H1 (cell line): Measurements from ENCODE around the gene PTPRC. TPM values are rescaled to one million over a fixed set of nuclear protein-coding genes. Genes with fewer than 3 reads are reported as not detected.

Experiments
- CTCF ChIA-PET: fragments of 300-600 bp; sonication (Branson Sonifier 250); formaldehyde crosslinking; loops from one replicate; lab custom pipeline; 2021; ENCODE audit not compliant: partially characterized antibody; lab: Charles Lee
- POLR2A ChIA-PET: fragments of 300-600 bp; sonication (Branson Sonifier 250); formaldehyde crosslinking; loops from one replicate; lab custom pipeline; 2021; ENCODE audit warnings: inconsistent platforms; ENCODE audit not compliant: partially characterized antibody; lab: Charles Lee
- DNase-seq, 2 experiments: peaks; one replicate each; pipeline versions ENCODE4 v3.0.0 to v3.0.0-alpha.2; 2010 to 2022; ENCODE audit warnings: low spot score in 2 of 2, low read depth in 1 of 2, mixed read lengths in 1 of 2
- FAIRE-seq: peaks from 2 replicates; lab custom pipeline; 2011; peaks lifted over from hg19 to GRCh38; lab: Jason Lieb, UNC
- H2AFZ ChIP-seq: 2 replicates; pipeline ENCODE4 v1.8.1; 2012; ENCODE audit warnings: low read length, inconsistent platforms
- H2AK5ac ChIP-seq: 2 replicates; pipeline ENCODE4 v1.6.1; 2013; ENCODE audit warnings: low read depth, low read length
- H2BK120ac ChIP-seq: replicated peaks from 2 replicates; pipeline ENCODE3; 2013; ENCODE audit warnings: low read depth, low read length, inconsistent platforms
- H2BK12ac ChIP-seq: 2 replicates; pipeline ENCODE4 v1.6.1; 2013; ENCODE audit warnings: low read depth, low read length
- H2BK15ac ChIP-seq: 2 replicates; pipeline ENCODE4 v1.6.1; 2013; ENCODE audit warnings: low read length
- H2BK20ac ChIP-seq: 2 replicates; pipeline ENCODE4 v1.6.1; 2013; ENCODE audit warnings: low read length
- H2BK5ac ChIP-seq: 2 replicates; pipeline ENCODE4 v1.6.1; 2013; ENCODE audit warnings: low read depth, low read length
- H3K14ac ChIP-seq: 2 replicates; pipeline ENCODE4 v1.6.1; 2013; ENCODE audit warnings: inconsistent platforms; ENCODE audit not compliant: insufficient read length
- H3K18ac ChIP-seq: 2 replicates; pipeline ENCODE4 v1.6.1; 2013; ENCODE audit warnings: low read length; ENCODE audit errors: extremely low read depth
- H3K23ac ChIP-seq: 2 replicates; pipeline ENCODE4 v1.6.1; 2013; ENCODE audit warnings: inconsistent platforms; ENCODE audit not compliant: insufficient read length
- H3K23me2 ChIP-seq: 2 replicates; pipeline ENCODE4 v1.6.1; 2013; ENCODE audit warnings: low read depth, low read length
- H3K27ac ChIP-seq: 2 replicates; pipeline ENCODE4 v1.6.1; 2011; ENCODE audit warnings: low read depth, low read length, inconsistent platforms
- H3K27me3 ChIP-seq, 4 experiments: replicated peaks in 1 of 4; 1 replicate in 1 of 4; 2 replicates in 3 of 4; pipeline versions ENCODE4 v1.6.1 to v1.8.1; 2011 to 2013; ENCODE audit warnings: low read length in 3 of 4, mild to moderate bottlenecking in 3 of 4, inconsistent platforms in 2 of 4, mixed read lengths in 2 of 4, moderate library complexity in 1 of 4; ENCODE audit not compliant: control insufficient read depth in 3 of 4, insufficient read depth in 3 of 4; ENCODE audit errors: extremely low read depth in 1 of 4
- H3K36me3 ChIP-seq, 4 experiments: 2 replicates each; pipeline versions ENCODE4 v1.6.1 to v1.8.1; 2011 to 2013; ENCODE audit warnings: mild to moderate bottlenecking in 4 of 4, low read length in 3 of 4, moderate library complexity in 2 of 4, control low read depth in 1 of 4, inconsistent platforms in 1 of 4; ENCODE audit not compliant: insufficient read depth in 4 of 4, control insufficient read depth in 2 of 4
- H3K4ac ChIP-seq: replicated peaks from 2 replicates; pipeline ENCODE3; 2013; ENCODE audit warnings: low read length, low read depth, mixed read lengths, inconsistent platforms; ENCODE audit not compliant: insufficient read length
- H3K4me1 ChIP-seq, 4 experiments: replicated peaks in 1 of 4; 1 replicate in 1 of 4; 2 replicates in 3 of 4; pipeline versions ENCODE4 v1.6.1 to v1.8.1; 2011 to 2013; ENCODE audit warnings: low read length in 3 of 4, inconsistent platforms in 2 of 4, mixed read lengths in 1 of 4; ENCODE audit not compliant: insufficient read depth in 4 of 4, control insufficient read depth in 3 of 4
- H3K4me2 ChIP-seq, 2 experiments: 2 replicates each; pipeline versions ENCODE4 v1.6.1 to v1.8.1; 2011 to 2013; ENCODE audit warnings: low read depth in 2 of 2, low read length in 2 of 2, control low read depth in 1 of 2, inconsistent platforms in 1 of 2, mild to moderate bottlenecking in 1 of 2; ENCODE audit not compliant: insufficient read depth in 1 of 2
- H3K4me3 ChIP-seq, 4 experiments: fragments of 200-600, 300-600 bp in 1 of 4; sonication (generic), shearing (Covaris generic), sonication (Bioruptor Twin) in 1 of 4; 2 replicates each; pipeline versions ENCODE4 v1.5.1 to v1.8.1; 2011 to 2016; ENCODE audit warnings: low read length in 4 of 4, low read depth in 3 of 4, control low read depth in 2 of 4, inconsistent platforms in 2 of 4, mild to moderate bottlenecking in 2 of 4, mixed read lengths in 1 of 4, moderate library complexity in 1 of 4; ENCODE audit not compliant: insufficient read depth in 2 of 4; ENCODE audit errors: extremely low read depth in 1 of 4
- H3K56ac ChIP-seq: replicated peaks from 2 replicates; pipeline ENCODE3; 2013; ENCODE audit warnings: low read depth, mild to moderate bottlenecking, mixed read lengths, low read length, inconsistent platforms; ENCODE audit not compliant: insufficient read length
- H3K79me1 ChIP-seq: 2 replicates; pipeline ENCODE4 v1.6.1; 2013; ENCODE audit warnings: low read depth, low read length, control low read depth
- H3K79me2 ChIP-seq, 2 experiments: 2 replicates each; pipeline versions ENCODE4 v1.6.1 to v1.8.1; 2012 to 2013; ENCODE audit warnings: low read length in 2 of 2, mild to moderate bottlenecking in 2 of 2, inconsistent platforms in 1 of 2; ENCODE audit not compliant: insufficient read depth in 2 of 2, control insufficient read depth in 1 of 2
- H3K9ac ChIP-seq, 4 experiments: replicated peaks in 1 of 4; 1 replicate in 1 of 4; 2 replicates in 3 of 4; pipeline versions ENCODE4 v1.6.1 to v1.8.1; 2011 to 2013; ENCODE audit warnings: low read depth in 3 of 4, low read length in 3 of 4, control low read depth in 2 of 4, mild to moderate bottlenecking in 2 of 4, moderate library complexity in 2 of 4, inconsistent platforms in 1 of 4; ENCODE audit errors: extremely low read depth in 1 of 4
- H3K9me3 ChIP-seq, 2 experiments: 2 replicates each; pipeline versions ENCODE4 v1.6.1 to v1.8.1; 2012 to 2013; ENCODE audit warnings: mild to moderate bottlenecking in 2 of 2, moderate library complexity in 2 of 2, control low read depth in 1 of 2, inconsistent platforms in 1 of 2, low read depth in 1 of 2, low read length in 1 of 2, mixed read lengths in 1 of 2; ENCODE audit not compliant: insufficient read depth in 2 of 2
- H4K20me1 ChIP-seq, 2 experiments: replicated peaks in 1 of 2; 2 replicates each; pipeline versions ENCODE3 to v1.8.1; 2011 to 2013; ENCODE audit warnings: inconsistent platforms in 2 of 2, low read length in 2 of 2, mild to moderate bottlenecking in 1 of 2; ENCODE audit not compliant: insufficient read depth in 2 of 2, control insufficient read depth in 1 of 2
- H4K5ac ChIP-seq: 2 replicates; pipeline ENCODE4 v1.6.1; 2013; ENCODE audit warnings: low read length, low read depth, mixed read lengths, inconsistent platforms; ENCODE audit not compliant: insufficient read length
- H4K8ac ChIP-seq: 2 replicates; pipeline ENCODE4 v1.8.0; 2013; ENCODE audit warnings: mild to moderate bottlenecking, moderate library complexity, low read length, inconsistent platforms; ENCODE audit not compliant: insufficient read depth; ENCODE audit errors: extremely low read depth
- H4K91ac ChIP-seq: replicated peaks from 2 replicates; pipeline ENCODE3; 2013; ENCODE audit warnings: low read length, mixed read lengths, inconsistent platforms; ENCODE audit not compliant: insufficient read length
- MAX ChIP-seq: IDR thresholded peaks from 2 replicates; pipeline ENCODE4 v1.6.1; 2012; ENCODE audit warnings: inconsistent platforms
- RBBP5 ChIP-seq: IDR thresholded peaks from 2 replicates; pipeline ENCODE4 v1.7.1; 2012; ENCODE audit warnings: low read depth, mild to moderate bottlenecking, inconsistent platforms, low read length, moderate library complexity, borderline replicate concordance
- TAF7 ChIP-seq: optimal IDR thresholded peaks from 2 replicates; pipeline ENCODE3; 2011; ENCODE audit warnings: low read depth, mild to moderate bottlenecking, inconsistent platforms, low read length, moderate library complexity, borderline replicate concordance
- WGBS, 2 experiments: shearing (Covaris generic) in 1 of 2; methylation state at CpG; one replicate each; pipeline versions ENCODE4 v1.1.6 to v1.1.7; 2013 to 2015; ENCODE audit warnings: low lambda C conversion rate in 2 of 2, mixed read lengths in 2 of 2, inconsistent platforms in 1 of 2, low coverage in 1 of 2, missing lambda C conversion rate in 1 of 2; ENCODE audit not compliant: insufficient replicate concordance in 2 of 2, insufficient coverage in 1 of 2, insufficient read length in 1 of 2; ENCODE audit errors: extremely low coverage in 1 of 2, missing lambda C conversion rate in 1 of 2; 5-methylcytosine and 5-hydroxymethylcytosine counted together
- polyA plus RNA-seq, 7 experiments: library from polyadenylated mRNA; depleted of rRNA in 3 of 7; stranded (reverse) in 5 of 7; unstranded in 2 of 7; fragments of >200 nt in 5 of 7; fragments of 200-250 nt in 2 of 7; gene quantifications; 1 replicate in 5 of 7; 2 replicates in 1 of 7; 4 replicates in 1 of 7; pipeline versions ENCODE4 v1.2.1 to v1.2.3, GENCODE V29; 2011 to 2013; ENCODE audit warnings: missing spikeins in 2 of 7, mixed read lengths in 2 of 7
- total RNA-seq: library from RNA; stranded (reverse); fragmentation: NEBNext Ultra II Directional; extraction: Animal tissue kit (Norgen Biotek cat#: 25700); gene quantifications from 2 replicates; pipeline ENCODE4 v1.2.1, GENCODE V29; 2021

PTPRC gene
- total and polyA plus RNA-seq, 2 of the 8 experiments (the other 6 are each of a cell fraction or from before 2014, with no cell fraction given): 0.05 TPM; not detected in 1

GRCh38 chr1:198649968-198650338 is 11.1 kb downstream of the PTPRC start:
- no peak overlapping the region for H4K5ac ChIP-seq
- FAIRE-seq (no peak), DNase-seq (no peak)
- H2AFZ ChIP-seq: no peak overlapping the region
- H4K8ac ChIP-seq: no peak overlapping the region
- no peak overlapping the region for H2BK15ac ChIP-seq
- H3K27ac ChIP-seq: no peak overlapping the region
- CTCF ChIA-PET: interaction anchor here (0.7 kb wide), 1 partner anchor 46 kb away, joined by 3 read pairs; no protein-coding TSS in a partner anchor
- no peak overlapping the region for H3K14ac ChIP-seq
- no peak overlapping the region for H3K9ac ChIP-seq
- no peaks in the 10 kb centered on the region for H3K4me1 ChIP-seq
- H3K18ac ChIP-seq: no peak overlapping the region
- no peaks in the 10 kb centered on the region for H3K23me2 ChIP-seq
- POLR2A ChIA-PET: no interaction called here
- no peak overlapping the region for H4K91ac ChIP-seq
- H3K36me3 ChIP-seq: no peaks in the 10 kb centered on the region
- no peak overlapping the region for H3K23ac ChIP-seq
- no peaks in the 10 kb centered on the region for H3K79me1 ChIP-seq
- no peaks in the 10 kb centered on the region for H3K9me3 ChIP-seq
- no peak overlapping the region for H3K56ac ChIP-seq
- no peaks in the 10 kb centered on the region for H3K27me3 ChIP-seq
- no peak for TF ChIP-seq RBBP5
- no peak for TF ChIP-seq TAF7
- TF ChIP-seq MAX: no peak
- H3K4me3 ChIP-seq: no peak overlapping the region
- WGBS, 2 experiments: 89% methylated on average over 2 of the region's 2 CpGs; no CpG with 5 or more reads in 1 of the 2 experiments
- H3K4me2 ChIP-seq: no peak overlapping the region
- H3K79me2 ChIP-seq: no peaks in the 10 kb centered on the region
- no peak overlapping the region for H2BK120ac ChIP-seq
- no peak overlapping the region for H2BK5ac ChIP-seq
- H2BK12ac ChIP-seq: no peak overlapping the region
- no peak overlapping the region for H3K4ac ChIP-seq
- no peaks in the 10 kb centered on the region for H4K20me1 ChIP-seq
- H2AK5ac ChIP-seq: no peak overlapping the region
- H2BK20ac ChIP-seq: no peak overlapping the region
